HepG2 (cell line): Measurements from ENCODE around the gene PTPRH.

Experiments used
- FOXP1 ChIP-seq, 2 experiments: fragments of 450-650 bp in 1 of 2; IDR thresholded peaks; 2 replicates each; pipeline ENCODE4 v1.6.1; 2017 to 2018; ENCODE audit warnings: antibody characterized with exemption in 1 of 2
- MXI1 ChIP-seq: IDR thresholded peaks from 3 replicates; pipeline ENCODE4 v1.6.1; 2012; ENCODE audit warnings: low read depth, low read length, inconsistent platforms, borderline replicate concordance
- RBAK ChIP-seq: sonication (generic); formaldehyde crosslinking; IDR thresholded peaks from 2 replicates; pipeline ENCODE4 v1.5.1; 2020; ENCODE audit warnings: mild to moderate bottlenecking, missing genetic modification reagents
- RFX1 ChIP-seq: fragments of 450-650 bp; IDR thresholded peaks from 2 replicates; pipeline ENCODE4 v1.6.1; 2017
- SRY ChIP-seq: sonication (generic); formaldehyde crosslinking; IDR thresholded peaks from 2 replicates; pipeline ENCODE4 v1.8.0; 2022; ENCODE audit warnings: mild to moderate bottlenecking, missing genetic modification reagents
- ZFP36 ChIP-seq: fragments of 150-350 bp; IDR thresholded peaks from 2 replicates; pipeline ENCODE4 v1.6.1; 2018; ENCODE audit warnings: borderline replicate concordance, low read length, low read depth; ENCODE audit not compliant: partially characterized antibody
- TF ChIP-seq, protein P1 (sequence below): sonication (generic); formaldehyde crosslinking; IDR thresholded peaks from 2 replicates; pipeline ENCODE4 v1.5.0; 2020; ENCODE audit warnings: mild to moderate bottlenecking, missing genetic modification reagents, moderate library complexity
- TF ChIP-seq, protein P2 (sequence below): sonication (generic); formaldehyde crosslinking; IDR thresholded peaks from 2 replicates; pipeline ENCODE4 v1.4.0; 2020; ENCODE audit warnings: low read depth, missing genetic modification reagents
- TF ChIP-seq, protein P3 (sequence below): sonication (generic); formaldehyde crosslinking; IDR thresholded peaks from 2 replicates; pipeline ENCODE4 v1.8.0; 2022; ENCODE audit warnings: mild to moderate bottlenecking, missing genetic modification reagents
- TF ChIP-seq, protein P4 (sequence below): sonication (generic); IDR thresholded peaks from 2 replicates; pipeline ENCODE4 v1.6.1; 2016; ENCODE audit warnings: low read depth, borderline replicate concordance

DNA sequence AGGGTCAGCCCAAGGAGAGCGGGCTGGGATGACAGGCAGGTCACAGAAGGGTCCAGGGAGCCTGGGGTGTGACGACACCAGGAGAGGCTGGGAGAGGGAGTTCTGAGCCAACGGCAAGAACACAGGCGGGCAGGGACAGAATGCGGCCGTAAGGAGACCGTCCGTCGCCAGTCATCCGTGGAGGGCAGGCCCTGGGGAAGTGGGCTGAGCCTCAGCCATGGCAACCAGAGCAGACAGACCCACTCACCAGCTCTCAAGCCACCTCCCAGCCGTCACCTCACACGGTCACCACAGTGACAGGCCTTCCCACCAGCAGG lies 22.9 kb upstream of the PTPRH start:
- TF ChIP-seq RBAK (CRISPR knock-in tag) (no peak), FOXP1 (IDR thresholded peaks at IDR 0.05) (no peak), FOXP1 (CRISPR knock-in tag; IDR thresholded peaks at IDR 0.05) (no peak), SRY (CRISPR knock-in tag) (no peak), MXI1 (no peak), ZFP36 (no peak), RFX1 (no peak)
- TF ChIP-seq, protein P1, sequence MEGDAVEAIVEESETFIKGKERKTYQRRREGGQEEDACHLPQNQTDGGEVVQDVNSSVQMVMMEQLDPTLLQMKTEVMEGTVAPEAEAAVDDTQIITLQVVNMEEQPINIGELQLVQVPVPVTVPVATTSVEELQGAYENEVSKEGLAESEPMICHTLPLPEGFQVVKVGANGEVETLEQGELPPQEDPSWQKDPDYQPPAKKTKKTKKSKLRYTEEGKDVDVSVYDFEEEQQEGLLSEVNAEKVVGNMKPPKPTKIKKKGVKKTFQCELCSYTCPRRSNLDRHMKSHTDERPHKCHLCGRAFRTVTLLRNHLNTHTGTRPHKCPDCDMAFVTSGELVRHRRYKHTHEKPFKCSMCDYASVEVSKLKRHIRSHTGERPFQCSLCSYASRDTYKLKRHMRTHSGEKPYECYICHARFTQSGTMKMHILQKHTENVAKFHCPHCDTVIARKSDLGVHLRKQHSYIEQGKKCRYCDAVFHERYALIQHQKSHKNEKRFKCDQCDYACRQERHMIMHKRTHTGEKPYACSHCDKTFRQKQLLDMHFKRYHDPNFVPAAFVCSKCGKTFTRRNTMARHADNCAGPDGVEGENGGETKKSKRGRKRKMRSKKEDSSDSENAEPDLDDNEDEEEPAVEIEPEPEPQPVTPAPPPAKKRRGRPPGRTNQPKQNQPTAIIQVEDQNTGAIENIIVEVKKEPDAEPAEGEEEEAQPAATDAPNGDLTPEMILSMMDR (CRISPR knock-in tag), result no peak
- TF ChIP-seq, protein P2, sequence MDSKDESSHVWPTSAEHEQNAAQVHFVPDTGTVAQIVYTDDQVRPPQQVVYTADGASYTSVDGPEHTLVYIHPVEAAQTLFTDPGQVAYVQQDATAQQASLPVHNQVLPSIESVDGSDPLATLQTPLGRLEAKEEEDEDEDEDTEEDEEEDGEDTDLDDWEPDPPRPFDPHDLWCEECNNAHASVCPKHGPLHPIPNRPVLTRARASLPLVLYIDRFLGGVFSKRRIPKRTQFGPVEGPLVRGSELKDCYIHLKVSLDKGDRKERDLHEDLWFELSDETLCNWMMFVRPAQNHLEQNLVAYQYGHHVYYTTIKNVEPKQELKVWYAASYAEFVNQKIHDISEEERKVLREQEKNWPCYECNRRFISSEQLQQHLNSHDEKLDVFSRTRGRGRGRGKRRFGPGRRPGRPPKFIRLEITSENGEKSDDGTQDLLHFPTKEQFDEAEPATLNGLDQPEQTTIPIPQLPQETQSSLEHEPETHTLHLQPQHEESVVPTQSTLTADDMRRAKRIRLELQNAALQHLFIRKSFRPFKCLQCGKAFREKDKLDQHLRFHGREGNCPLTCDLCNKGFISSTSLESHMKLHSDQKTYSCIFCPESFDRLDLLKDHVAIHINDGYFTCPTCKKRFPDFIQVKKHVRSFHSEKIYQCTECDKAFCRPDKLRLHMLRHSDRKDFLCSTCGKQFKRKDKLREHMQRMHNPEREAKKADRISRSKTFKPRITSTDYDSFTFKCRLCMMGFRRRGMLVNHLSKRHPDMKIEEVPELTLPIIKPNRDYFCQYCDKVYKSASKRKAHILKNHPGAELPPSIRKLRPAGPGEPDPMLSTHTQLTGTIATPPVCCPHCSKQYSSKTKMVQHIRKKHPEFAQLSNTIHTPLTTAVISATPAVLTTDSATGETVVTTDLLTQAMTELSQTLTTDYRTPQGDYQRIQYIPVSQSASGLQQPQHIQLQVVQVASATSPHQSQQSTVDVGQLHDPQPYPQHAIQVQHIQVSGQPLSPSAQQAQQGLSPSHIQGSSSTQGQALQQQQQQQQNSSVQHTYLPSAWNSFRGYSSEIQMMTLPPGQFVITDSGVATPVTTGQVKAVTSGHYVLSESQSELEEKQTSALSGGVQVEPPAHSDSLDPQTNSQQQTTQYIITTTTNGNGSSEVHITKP (CRISPR knock-in tag), result no peak
- TF ChIP-seq, protein P3, sequence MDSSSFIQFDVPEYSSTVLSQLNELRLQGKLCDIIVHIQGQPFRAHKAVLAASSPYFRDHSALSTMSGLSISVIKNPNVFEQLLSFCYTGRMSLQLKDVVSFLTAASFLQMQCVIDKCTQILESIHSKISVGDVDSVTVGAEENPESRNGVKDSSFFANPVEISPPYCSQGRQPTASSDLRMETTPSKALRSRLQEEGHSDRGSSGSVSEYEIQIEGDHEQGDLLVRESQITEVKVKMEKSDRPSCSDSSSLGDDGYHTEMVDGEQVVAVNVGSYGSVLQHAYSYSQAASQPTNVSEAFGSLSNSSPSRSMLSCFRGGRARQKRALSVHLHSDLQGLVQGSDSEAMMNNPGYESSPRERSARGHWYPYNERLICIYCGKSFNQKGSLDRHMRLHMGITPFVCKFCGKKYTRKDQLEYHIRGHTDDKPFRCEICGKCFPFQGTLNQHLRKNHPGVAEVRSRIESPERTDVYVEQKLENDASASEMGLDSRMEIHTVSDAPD (CRISPR knock-in tag), result no peak
- TF ChIP-seq, protein P4, sequence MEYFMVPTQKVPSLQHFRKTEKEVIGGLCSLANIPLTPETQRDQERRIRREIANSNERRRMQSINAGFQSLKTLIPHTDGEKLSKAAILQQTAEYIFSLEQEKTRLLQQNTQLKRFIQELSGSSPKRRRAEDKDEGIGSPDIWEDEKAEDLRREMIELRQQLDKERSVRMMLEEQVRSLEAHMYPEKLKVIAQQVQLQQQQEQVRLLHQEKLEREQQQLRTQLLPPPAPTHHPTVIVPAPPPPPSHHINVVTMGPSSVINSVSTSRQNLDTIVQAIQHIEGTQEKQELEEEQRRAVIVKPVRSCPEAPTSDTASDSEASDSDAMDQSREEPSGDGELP, result no peak
